Fibroblast of skin of back (primary cell): Measurements from ENCODE around the gene MYH11.
"Not testable (repeated sequence)": the region's sequence is repeated elsewhere in the genome, so short reads cannot be mapped to it uniquely, and the experiment has no call there.

Source experiments
- DNase-seq: peaks from one replicate; pipeline ENCODE4 v3.0.0-alpha.2; 2013

Gene MYH11

DNA sequence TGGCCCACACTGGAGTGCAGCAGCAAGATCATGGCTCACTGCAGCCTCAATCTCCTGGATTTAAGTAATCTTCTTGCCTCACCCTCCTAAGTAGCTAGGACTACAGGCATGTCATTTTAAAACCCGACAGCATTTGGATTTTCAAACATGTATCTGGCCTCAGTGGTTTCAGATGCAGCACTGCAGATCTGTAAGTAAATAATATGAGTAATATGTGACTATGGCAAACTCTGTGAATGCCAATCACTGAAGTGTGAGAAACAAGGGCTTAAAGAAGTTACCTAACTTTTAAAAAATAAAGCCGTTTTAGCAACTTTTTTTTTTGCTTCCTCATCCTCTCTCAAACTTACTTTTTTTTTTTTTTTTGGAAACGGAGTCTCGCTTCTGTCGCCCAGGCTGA, 19.7 kb upstream of the MYH11 start:
- DNase-seq, result no peak

DNA sequence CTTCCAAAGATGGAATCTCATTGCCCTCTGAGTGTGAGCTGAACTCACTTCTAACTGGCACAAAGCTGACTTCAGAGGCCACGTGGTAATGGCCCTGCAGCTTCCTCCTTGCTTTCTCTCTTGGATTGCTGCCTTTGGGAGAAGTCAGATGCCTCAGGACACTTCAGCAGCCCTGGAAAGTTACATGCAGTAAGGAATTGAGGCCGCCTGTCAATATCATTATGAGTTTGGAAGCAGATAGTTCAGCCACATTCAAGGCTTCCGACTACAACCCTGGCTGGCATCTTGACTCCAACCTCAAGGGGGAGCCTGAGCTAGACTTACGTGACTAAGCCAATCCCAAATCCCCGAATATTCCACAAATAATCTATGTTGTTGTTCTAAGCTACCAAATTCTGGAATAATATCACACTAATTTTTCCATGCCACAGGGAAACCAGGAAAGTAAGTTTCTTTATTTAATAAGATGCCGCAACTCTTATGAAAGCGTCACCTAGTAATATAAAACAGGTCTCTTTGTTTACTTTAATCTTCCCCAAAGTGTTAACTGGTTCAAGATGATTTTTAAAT, 18.0 kb upstream of the MYH11 start:
- peak; percentile 70 for DNase-seq

DNA sequence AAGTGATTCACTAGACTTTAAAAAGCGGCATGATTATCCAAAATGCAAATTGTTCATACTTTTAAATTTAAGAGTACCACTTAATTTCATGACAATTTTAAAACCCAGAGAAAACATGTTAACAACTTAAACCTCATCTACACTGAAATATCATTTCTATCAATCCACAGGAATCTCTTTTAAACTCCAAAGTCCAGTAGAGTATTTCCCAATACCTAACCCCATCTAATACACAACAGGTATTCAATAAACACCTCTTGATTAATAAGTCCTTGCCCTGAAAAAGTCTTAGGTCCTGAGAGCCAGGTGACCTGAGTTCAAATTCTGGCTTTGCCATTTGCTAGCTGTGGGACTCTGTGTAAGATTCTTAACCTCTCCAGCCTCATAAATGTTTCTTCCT, 16.9 kb upstream of the MYH11 start:
- no peak for DNase-seq

DNA sequence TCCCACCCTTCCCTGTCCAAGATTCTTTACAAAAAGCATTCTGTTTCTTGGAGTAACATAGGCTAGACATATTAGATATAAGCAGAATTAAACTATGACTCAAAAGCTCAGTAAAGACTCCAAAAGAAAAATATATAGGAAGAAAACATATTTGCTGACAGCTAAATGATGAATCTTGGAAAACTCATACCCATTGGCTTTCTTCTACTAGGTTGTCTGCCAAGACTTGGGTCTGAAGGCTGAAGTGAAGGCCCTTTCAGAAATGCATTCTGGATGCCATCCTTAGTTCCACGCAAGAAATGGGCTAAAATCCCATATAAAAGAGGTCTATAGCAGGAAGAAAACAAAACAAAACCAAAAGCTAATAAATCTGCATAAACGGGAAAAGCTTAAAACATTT, 16.5 kb upstream of the MYH11 start:
- no peak for DNase-seq

DNA sequence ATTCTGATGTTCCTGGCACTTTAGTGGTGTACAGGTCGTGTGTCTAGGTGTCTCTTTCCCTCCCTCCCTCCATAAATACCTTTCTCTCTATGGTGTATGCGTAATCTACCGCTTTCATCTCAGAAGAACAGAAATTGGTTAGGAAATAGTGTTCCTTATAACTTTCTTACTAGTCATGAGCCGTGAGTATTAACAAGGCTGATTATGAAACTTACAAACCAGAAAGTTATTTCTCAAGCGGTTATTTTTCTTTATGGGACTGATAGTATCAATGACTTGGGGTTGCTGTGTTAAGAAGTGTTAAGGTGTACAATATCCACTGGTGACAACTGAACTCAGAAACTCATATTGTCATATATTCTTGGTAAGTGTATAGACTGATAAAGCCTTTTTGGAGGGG, 13.2 kb upstream of the MYH11 start:
- no peak for DNase-seq

DNA sequence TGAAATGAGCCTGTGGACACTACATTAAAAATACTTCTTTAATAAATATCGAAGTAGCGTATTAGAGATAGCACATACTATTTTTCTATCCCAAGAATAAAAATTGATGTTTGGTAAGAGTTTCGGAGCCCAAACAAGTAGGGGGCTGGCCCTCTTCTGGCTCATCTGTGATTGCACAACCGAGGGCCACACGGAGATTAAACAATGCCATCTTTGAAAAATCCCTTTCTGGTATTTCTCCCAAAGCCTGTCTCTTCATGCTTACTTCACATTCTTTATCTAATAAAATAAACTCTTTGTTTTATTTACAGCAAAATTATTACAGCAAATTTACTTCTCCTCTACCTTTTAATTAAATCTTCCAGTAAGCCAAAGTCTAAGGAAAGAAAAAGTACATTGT, 9.6 kb upstream of the MYH11 start:
- DNase-seq, result no peak

DNA sequence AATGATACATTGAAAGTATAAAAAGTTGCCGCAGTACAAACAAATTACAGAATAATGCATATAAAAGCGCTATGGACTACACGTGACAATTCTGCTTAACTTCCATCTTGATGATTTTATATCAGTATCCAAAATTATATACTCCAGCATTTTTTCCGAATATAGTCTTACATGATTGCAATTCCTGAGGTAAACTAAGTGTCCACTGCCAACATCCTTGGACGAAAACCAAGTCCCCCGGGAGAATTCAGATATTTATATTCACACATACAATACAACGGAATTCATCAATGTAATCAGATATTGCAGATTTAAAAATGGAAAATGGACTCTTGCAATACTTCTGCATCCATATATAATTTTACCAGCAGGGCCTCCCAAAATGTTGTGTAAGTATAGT, 8.9 kb upstream of the MYH11 start:
- peak; percentile 76 for DNase-seq

DNA sequence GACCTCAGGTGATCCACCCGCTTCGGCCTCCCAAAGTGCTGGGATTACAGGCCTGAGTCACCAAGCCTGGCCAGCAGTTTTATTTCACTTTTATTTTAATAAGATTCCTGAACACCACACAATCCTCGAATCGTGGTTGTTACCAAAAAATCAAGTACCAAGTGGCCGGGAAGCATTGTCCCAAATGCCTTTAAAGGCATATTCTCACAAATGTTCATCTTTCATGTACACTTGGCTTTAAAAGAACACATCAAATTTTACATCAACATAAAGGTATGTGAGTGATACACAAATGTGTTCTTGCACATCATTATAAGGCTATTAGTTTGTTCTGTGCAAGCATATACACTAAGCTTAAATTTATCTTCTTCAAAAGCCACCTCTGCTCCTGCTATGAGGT, 8.1 kb upstream of the MYH11 start:
- DNase-seq, result no peak

DNA sequence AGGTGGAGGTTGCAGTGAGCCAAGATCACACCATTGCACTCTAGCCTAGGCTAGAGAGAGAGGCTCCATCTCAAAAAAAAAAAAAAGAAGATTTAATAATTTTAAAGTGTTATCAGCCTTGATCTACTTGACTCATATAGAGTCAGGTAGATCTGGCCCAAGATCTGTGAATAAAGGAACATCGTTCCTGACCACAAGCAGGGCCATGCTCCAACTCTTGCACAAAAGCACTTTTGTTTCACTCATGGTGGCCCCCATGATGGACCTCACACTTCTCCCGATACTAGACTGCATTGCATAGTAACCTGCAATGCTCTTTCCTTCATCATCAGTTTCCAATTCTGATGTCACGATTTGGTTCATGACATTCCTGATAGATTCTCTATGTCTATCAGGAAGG, 5.2 kb upstream of the MYH11 start:
- no peak for DNase-seq

DNA sequence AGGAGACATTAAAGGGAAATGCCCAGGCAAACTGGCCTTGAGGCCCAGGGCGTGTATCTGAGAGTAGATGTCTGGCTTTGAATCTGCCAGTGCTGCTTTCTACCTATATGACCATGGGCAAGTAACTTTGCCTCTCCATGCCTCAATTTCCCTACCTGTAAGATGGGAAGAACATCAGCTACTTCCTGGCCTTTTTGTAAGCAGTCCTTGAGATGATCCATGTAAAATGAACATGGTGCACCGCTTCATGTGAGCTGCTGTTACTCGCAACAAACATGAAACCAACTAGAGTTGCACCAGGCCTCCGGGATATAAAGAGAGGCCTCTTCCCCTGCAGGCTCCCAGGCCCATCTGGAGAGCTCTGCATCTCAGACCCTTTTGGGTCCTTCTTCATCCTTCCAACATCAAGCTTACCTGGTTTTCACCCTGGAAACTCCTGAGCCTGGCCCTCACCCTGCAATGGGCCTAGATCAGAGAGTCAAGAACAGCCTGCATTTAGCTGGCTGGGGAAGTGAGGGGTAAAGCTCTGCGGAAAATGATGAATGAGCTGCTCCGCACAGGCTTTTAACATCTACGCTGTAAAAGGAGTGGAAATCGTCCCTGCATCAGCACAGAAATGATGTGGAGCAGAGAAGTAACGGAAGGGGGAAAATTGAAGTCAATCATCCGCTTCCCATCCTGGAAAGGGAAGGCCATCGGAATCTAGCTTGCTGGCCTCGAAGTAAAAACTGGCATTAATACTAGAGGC, 2.3 kb upstream of the MYH11 start:
- no peak for DNase-seq

DNA sequence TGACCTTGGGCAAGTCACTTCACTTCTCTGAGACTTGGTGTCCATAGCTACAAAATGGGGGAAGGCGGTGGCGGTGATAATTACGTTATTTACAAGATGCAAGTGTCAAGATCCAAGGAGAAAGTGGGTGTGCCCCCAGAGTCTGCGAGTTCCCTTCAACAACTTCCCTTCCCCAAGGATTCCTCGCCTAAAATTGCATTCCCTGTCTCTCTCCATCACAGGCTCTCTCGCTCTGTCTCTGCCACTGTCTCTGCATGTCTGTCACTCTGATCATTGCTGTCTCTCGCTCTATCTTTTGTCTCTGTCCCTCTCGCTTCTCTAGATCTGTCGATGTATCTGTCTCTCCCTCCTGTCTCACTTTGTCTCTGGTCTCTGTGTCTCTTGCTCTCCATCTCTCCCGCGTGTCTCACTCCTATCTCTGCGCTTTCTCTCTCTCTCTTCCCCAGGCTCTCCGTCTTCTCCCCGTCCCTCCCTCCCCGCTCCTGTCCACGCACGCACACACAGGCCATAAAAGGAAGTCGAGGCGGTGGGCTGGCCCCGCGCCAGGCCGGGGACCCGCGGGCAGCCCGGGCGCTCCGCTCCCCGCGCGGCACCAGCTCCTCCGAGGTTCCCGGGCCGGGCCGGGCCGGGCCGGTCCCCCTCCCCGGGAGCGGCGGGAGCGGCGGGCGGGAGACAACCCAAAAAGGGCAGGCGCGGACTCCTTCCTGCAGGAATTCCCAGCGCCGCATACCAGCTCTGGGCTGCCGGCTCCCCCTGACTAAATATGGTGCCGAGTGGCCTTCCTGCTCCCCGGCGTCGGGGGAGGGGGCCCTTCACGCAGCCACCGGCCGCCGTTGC, 1.1 kb upstream of the MYH11 start:
- peak; percentile 79 for DNase-seq

DNA sequence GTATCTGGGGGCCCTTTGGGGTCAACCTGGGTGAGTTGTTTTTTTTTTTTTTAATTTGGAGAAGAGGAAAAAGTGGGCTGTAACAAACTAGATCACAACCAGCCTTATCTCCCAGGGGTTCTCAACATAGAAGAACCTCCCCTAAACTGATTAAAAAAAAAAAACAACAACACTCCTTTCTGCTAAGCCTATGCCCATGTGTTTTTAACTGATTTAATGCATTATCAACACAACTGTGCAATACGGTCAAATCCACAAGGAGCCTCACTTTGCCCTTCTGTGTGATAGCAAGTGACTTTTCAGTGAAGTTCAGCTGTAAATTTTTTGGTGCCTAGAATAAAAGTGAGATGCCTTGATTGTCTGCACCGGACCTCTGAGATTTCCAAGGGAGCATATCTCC, 646 bp downstream of the MYH11 start:
- no peak for DNase-seq

DNA sequence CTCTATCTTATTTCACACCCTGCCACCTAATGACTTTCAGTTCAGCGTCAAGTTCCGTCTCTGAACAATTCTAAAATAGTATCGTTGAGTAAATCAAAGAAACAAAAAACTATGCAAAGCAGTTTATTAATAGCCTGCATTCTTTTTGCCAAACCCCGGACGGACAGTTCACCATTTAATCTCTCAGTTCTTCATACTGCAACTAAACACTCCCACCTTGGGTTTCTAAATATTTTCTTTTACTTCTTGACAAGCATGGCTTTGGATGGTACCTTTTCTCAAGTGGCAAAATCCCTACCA, 1.2 kb downstream of the MYH11 start:
- no peak for DNase-seq

DNA sequence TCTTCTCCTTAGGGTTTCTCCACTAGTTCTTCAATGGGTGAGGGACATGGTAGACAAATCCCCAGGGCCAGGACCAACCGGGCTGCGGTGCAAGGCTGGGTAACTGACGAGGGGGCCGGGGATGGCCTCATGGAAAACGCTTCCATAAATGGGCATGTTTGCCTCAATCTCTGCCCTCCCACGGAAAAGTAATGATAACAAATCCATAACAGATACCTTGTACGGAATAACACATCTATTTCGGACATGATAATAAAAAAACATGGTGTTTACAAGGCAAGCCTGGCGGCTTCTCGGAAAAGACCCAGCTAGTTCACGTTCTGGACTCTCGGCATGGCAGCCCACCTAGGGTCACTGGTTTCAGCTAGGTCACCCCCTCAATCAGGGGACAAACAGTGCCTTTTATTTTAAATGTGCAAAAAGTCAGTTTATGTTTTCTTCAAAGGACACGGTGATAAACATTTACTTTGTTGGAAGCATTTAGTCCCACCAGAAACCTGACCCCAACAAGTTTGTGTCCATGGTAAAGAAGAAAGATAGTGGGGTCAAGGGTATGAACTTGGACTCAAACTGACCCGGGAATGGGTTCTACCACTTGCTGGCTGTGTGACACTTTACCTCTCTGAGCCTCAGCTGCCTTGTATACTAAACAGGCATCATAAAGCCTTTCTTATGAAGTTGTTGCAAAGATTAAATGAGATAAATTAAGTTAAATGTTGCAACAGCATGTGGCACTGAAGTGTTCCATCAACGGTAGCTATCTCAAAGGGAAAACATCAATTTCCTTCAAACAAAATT, 1.7 kb downstream of the MYH11 start:
- no peak for DNase-seq

DNA sequence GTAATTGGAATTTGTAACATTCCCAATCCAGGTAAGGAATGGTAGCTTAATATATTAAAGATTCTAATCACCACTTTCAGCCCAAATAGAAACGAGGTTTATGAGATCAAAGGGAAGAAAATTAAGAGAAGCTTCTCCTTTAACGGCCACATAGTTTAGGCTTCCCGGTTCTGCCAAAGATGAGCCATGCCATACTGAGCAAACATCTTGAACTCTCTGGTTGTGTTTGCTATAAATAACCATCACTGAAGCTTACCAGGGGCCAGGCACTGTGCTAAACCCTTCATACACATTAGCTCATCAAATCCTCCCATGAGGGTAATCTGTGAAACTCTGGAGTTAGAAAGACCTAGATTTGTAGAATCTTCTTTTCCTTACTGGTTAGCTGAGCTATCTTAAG, 2.8 kb downstream of the MYH11 start:
- no peak for DNase-seq

DNA sequence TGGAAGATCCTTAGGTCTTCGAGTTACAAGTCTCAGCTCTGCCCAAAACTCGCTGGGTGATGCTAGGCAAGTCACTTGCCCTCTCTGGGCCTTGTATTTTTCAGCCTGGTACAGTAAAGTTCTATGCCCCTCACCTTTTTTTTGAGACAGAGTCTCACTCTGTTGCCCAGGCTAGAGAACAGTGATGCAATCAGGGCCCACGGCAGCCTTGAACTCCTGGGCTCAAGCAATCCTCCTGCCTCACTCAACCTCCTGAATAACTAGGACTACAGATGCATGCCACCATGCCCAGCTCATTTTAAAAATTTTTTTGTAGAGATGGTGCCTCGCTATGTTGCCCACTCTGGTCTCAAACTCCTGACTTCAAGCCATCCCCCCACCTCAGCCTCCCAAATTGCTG, 3.8 kb downstream of the MYH11 start:
- DNase-seq, result no peak

DNA sequence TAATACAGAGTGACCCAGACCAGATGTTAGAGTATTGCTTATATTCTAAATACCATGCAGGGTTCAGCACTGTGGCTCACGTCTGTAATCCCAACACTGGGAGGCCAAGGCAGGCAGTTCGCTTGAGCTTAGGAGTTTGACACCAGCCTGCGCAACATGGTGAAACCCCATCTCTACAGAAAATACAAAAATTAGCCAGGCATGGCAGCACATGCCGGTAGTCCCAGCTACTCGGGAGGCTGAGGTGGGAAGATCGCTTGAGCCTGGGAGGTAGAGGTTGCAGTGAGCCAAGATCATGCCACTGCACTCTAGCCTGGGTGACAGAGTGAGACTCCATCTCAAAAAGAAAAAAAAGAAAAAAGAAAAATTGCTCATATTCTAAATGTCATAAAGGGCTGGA, 6.3 kb downstream of the MYH11 start:
- not testable (repeated sequence) for DNase-seq

DNA sequence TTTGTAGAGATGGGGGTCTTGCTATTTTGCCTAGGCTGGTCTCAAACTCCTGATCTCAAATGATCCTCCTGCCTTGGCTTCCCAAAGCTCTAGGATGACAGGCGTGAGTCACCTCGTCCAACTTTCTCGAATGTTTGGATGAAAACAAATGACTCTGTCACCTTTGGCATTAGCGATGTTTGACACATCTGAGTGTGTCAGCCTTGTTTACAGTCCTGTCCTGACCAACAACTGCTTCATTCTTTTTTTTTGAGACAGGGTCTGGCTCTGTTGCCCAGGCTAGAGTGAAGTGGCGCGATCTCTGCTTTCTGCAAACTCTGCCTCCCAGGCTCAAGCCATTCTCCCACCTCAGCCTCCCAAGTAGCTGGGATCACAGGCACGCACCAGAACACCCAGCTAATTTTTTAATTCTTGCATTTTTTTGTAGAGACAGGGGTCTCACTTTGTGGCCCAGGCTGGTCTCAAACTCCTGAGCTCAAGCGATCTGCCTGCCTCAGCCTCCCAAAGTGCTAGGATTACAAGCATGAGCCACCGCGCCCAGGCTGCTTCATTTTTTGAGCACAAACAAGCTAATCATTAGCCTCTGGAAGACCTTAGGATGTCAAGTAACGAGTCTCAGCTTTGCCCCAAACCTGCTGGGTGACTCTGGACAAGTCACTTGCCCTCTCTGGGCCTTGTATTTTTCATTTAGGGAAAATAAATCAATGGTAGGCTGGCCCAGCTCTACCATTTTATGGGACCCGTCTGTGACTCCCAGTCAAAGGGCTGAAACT, 7.4 kb downstream of the MYH11 start:
- no peak for DNase-seq

DNA sequence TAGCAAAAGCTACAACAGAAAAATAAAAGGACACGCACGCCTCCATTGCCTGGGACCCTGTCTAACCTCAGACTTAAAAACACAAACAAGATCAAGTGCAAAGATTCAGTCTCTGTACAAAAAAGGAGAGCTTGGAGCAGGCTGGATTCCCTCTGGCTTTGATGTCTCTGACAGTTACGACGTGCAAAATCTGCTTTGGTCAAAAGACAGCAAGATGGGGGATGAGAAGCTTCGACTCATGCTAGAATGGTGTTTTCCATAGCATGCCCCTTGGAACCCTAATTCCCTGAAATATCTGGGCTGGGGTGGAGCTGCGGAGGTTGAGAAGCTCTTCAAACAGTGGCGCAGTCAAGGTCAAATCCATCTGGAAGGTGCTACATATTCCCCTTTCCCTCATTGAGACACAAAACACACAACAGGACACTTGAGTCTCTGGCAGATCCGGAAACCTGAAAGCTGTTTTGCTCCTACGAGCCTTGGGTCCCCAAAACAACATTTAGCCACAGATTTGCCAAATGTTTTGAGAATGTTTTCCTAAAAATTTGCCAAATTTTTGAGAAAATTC, 9.1 kb downstream of the MYH11 start:
- no peak for DNase-seq

DNA sequence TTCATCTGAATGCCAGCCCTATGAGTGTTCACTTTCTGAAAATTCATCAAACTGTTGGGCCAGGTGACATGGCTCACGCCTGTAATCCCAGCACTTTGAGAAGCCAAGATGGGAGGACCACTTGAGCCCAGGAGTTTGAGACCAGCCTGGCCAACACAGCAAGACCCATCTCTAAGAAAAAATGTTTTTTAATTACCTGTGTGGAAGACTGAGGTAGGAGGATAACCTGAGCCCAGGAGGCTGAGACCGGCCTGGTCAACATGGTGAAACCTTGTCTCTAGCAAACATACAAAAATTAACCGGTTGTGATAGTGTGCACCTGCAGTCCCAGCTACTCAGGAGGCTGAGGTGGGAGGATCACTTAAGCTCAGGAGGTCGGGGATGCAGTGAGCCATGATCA, 10.3 kb downstream of the MYH11 start:
- DNase-seq, result no peak

DNA sequence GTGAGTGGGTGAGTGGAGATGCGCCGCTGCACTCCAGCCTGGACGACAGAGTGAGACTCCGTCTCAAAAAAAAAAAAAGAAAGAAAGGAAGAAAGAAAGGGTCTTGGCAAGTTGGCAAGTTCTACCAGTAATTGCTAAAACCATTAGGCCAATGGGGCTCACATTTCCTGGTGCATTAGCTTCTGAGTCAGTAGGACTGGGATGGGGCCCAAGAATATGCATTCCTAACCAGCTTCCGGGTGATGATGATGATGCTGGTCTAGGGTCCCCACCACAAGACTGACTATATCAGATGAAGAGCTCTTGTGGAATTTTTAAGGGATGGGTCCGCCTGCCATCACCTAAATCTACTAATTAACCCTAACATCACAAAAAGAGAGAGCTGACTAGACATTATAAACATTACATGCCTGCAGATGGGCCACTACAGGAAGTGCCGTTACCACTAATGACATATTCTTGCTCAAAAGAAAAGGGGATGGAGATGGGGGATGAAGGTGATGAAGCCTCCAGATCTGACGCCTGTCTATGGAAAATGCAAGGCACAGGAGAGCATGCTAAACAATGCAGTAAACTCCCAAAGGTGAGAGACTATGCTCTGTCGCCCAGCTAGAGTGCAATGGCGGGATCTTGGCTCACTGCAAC, 13.1 kb downstream of the MYH11 start:
- no peak for DNase-seq

DNA sequence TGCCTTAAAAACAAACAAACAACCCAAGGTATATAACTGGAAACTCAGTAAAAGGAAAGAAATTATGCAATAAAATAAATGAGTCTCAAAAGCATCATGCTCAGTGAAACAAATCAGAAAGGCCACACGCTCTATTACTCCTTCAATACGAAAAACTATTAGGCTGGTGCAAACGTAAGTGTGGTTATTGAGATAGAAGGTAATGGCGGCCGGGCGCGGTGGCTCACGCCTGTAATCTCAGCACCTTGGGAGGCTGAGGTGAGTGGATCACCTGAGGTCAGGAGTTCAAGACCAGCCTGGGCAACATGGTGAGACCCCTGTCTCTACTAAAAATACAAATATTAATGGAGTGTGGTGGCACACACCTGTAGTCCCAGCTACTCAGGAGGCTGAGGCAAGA, 17.6 kb downstream of the MYH11 start:
- not testable (repeated sequence) for DNase-seq
